Endothelial cell of umbilical vein (primary cell): ENCODE results near the gene FBLN2. TPM values are rescaled to one million over a fixed set of nuclear protein-coding genes. Genes with fewer than 3 reads are reported as not detected.

Source experiments
- BruUV-seq: library from RNA; stranded (reverse); fragments of 400-500 nt; replicated peaks from 2 replicates; lab custom pipeline; 2021; lab: Mats Ljungman, UMichigan
- CTCF ChIA-PET: fragments of 300-600, 350-600 bp; sonication (Branson Sonifier 250); formaldehyde crosslinking; loops from one replicate; lab custom pipeline; 2021; ENCODE audit warnings: antibody characterized with exemption, inconsistent platforms; lab: Charles Lee
- POLR2A ChIA-PET: fragments of 300-600, 350-600 bp; sonication (Branson Sonifier 250); formaldehyde crosslinking; loops from one replicate; lab custom pipeline; 2021; ENCODE audit warnings: antibody characterized with exemption, inconsistent platforms; lab: Charles Lee
- DNase-seq: peaks from one replicate; pipeline ENCODE4 v3.0.0-alpha.2; 2011; ENCODE audit warnings: low read depth, low spot score
- FAIRE-seq: peaks from 2 replicates; lab custom pipeline; 2011; peaks lifted over from hg19 to GRCh38; lab: Jason Lieb, UNC
- H2AFZ ChIP-seq: 2 replicates; pipeline ENCODE4 v1.6.0; 2012; ENCODE audit warnings: low read depth, low read length, control low read depth, inconsistent platforms
- H3K27ac ChIP-seq: 2 replicates; pipeline ENCODE4 v1.5.1; 2011; ENCODE audit warnings: low read depth, mild to moderate bottlenecking, control low read depth, low read length, moderate library complexity; ENCODE audit not compliant: insufficient read depth
- H3K27me3 ChIP-seq, 2 experiments: 2 replicates each; pipeline versions ENCODE4 v1.6.0 to v1.6.1; 2011; ENCODE audit warnings: low read length in 2 of 2, mixed read lengths in 1 of 2; ENCODE audit not compliant: control insufficient read depth in 2 of 2, insufficient read depth in 2 of 2
- H3K36me3 ChIP-seq, 2 experiments: 2 replicates in 1 of 2; 3 replicates in 1 of 2; pipeline ENCODE4 v1.5.1; 2011; ENCODE audit warnings: low read length in 2 of 2, mild to moderate bottlenecking in 1 of 2, moderate library complexity in 1 of 2; ENCODE audit not compliant: control insufficient read depth in 2 of 2, insufficient read depth in 2 of 2; ENCODE audit errors: extremely low read depth in 1 of 2
- H3K4me1 ChIP-seq: 3 replicates; pipeline ENCODE4 v1.5.1; 2011; ENCODE audit warnings: mild to moderate bottlenecking, low read length; ENCODE audit not compliant: control insufficient read depth, insufficient read depth; ENCODE audit errors: extremely low read depth
- H3K4me2 ChIP-seq: 2 replicates; pipeline ENCODE4 v1.6.1; 2011; ENCODE audit warnings: low read length, control low read depth, mixed read lengths; ENCODE audit not compliant: insufficient read depth
- H3K4me3 ChIP-seq, 3 experiments: fragments of 200-600 bp in 1 of 3; sonication (generic), shearing (Covaris generic) in 1 of 3; replicated peaks in 1 of 3; 2 replicates each; pipeline ENCODE4 v1.5.1; 2011 to 2016; ENCODE audit warnings: control low read depth in 3 of 3, low read length in 3 of 3, mild to moderate bottlenecking in 2 of 3, inconsistent platforms in 1 of 3, low read depth in 1 of 3, moderate library complexity in 1 of 3; ENCODE audit not compliant: insufficient read depth in 1 of 3
- H3K79me2 ChIP-seq: 2 replicates; pipeline ENCODE4 v1.6.0; 2012; ENCODE audit warnings: low read length, inconsistent platforms; ENCODE audit not compliant: control insufficient read depth, insufficient read depth
- H3K9ac ChIP-seq: replicated peaks from 2 replicates; pipeline ENCODE3; 2011; ENCODE audit warnings: low read length, control low read depth; ENCODE audit not compliant: insufficient read depth; ENCODE audit errors: extremely low read depth
- H3K9me1 ChIP-seq: replicated peaks from 3 replicates; pipeline ENCODE4 v1.6.0; 2011; ENCODE audit warnings: mild to moderate bottlenecking, low read length; ENCODE audit not compliant: control insufficient read depth, insufficient read depth; ENCODE audit errors: extremely low read depth
- H3K9me3 ChIP-seq: replicated peaks from 2 replicates; pipeline ENCODE4 v1.5.1; 2012; ENCODE audit warnings: low read length, inconsistent platforms; ENCODE audit not compliant: control insufficient read depth, insufficient read depth
- H4K20me1 ChIP-seq: replicated peaks from 2 replicates; pipeline ENCODE3; 2011; ENCODE audit warnings: mild to moderate bottlenecking, low read length; ENCODE audit not compliant: control insufficient read depth, insufficient read depth; ENCODE audit errors: extremely low read depth
- EZH2 ChIP-seq: IDR thresholded peaks from 2 replicates; pipeline ENCODE4 v1.6.1; 2012; ENCODE audit warnings: borderline replicate concordance, low read depth, mild to moderate bottlenecking, moderate library complexity, low read length, inconsistent platforms; ENCODE audit not compliant: severe bottlenecking
- JUN ChIP-seq: IDR thresholded peaks from 2 replicates; pipeline ENCODE4 v1.6.1; 2011; ENCODE audit warnings: borderline replicate concordance, low read depth; ENCODE audit not compliant: insufficient read length, insufficient read depth
- MAX ChIP-seq: IDR thresholded peaks from 2 replicates; pipeline ENCODE4 v1.6.1; 2011; ENCODE audit not compliant: insufficient read depth, insufficient read length
- MYC ChIP-seq: IDR thresholded peaks from one replicate; pipeline ENCODE4 v1.6.1; 2011; ENCODE audit warnings: mild to moderate bottlenecking, low read depth, low read length
- POLR2A ChIP-seq: IDR thresholded peaks from 2 replicates; pipeline ENCODE4 v1.6.1; 2012; ENCODE audit warnings: low read depth, mild to moderate bottlenecking, control low read depth, low read length
- POLR2AphosphoS5 ChIP-seq: IDR thresholded peaks from 2 replicates; pipeline ENCODE4 v1.6.1; 2012; ENCODE audit warnings: low read depth, mild to moderate bottlenecking, control low read depth, low read length, moderate library complexity; ENCODE audit not compliant: insufficient read depth
- dilution Hi-C: fragments of 300-500 bp; cut with MboI; formaldehyde crosslinking; loops from one replicate; pipeline ENCODE4 v1.15.0; 2019; ENCODE audit warnings: low sequenced_read_pairs; ENCODE audit not compliant: extremely low pct_ligation_motif_present
- intact Hi-C: fragments of 100-400 bp; cut with micrococcal nuclease; formaldehyde crosslinking; loops from one replicate; pipeline ENCODE4 v1.10.0; 2022
- polyA plus RNA-seq, 4 experiments: library from polyadenylated mRNA; depleted of rRNA in 3 of 4; stranded (reverse) in 3 of 4; unstranded in 1 of 4; fragments of >200 nt; gene quantifications; 2 replicates each; pipeline versions ENCODE4 v1.2.1 to v1.2.3, GENCODE V29; 2011 to 2012; ENCODE audit warnings: missing spikeins in 1 of 4
- total RNA-seq: library from RNA; stranded (reverse); gene quantifications from 2 replicates; pipeline ENCODE4 v1.2.3, GENCODE V29; 2021

FBLN2 gene
- total and polyA plus RNA-seq, 2 donors (not counting 3 experiments of a cell fraction or from before 2014, with no cell fraction given), result 1.4 to 1.9 TPM

GRCh38 chr3:13570391-13571194 is 21.7 kb downstream of the FBLN2 start:
- no peaks in the 10 kb centered on the region for H3K9me3 ChIP-seq
- H3K27ac ChIP-seq, result no peak overlapping the region
- no peaks in the 10 kb centered on the region for H3K79me2 ChIP-seq
- TF ChIP-seq MAX, result no peak
- TF ChIP-seq POLR2AphosphoS5, result no peak
- no peak for TF ChIP-seq POLR2A
- no peak for TF ChIP-seq EZH2
- TF ChIP-seq JUN, result no peak
- no peak for TF ChIP-seq MYC
- H3K9ac ChIP-seq, result no peak overlapping the region
- FAIRE-seq (no peak), DNase-seq (no peak)
- intact Hi-C loops (no loop called here), dilution Hi-C loops (no loop called here)
- no peak overlapping the region for H2AFZ ChIP-seq
- H3K36me3 ChIP-seq, result no peaks in the 10 kb centered on the region
- H3K9me1 ChIP-seq, result no peaks in the 10 kb centered on the region
- no peaks in the 10 kb centered on the region for H3K27me3 ChIP-seq
- no TSS peak for BruUV-seq
- H4K20me1 ChIP-seq, result no peaks in the 10 kb centered on the region
- no peaks in the 10 kb centered on the region for H3K4me1 ChIP-seq
- CTCF ChIA-PET, result no interaction called here
- H3K4me2 ChIP-seq, result no peak overlapping the region
- H3K4me3 ChIP-seq, result no peak overlapping the region
- POLR2A ChIA-PET, result no interaction called here

GRCh38 chr3:13571264-13571663 is 22.3 kb downstream of the FBLN2 start:
- no peaks in the 10 kb centered on the region for H3K9me1 ChIP-seq
- H3K4me2 ChIP-seq, result no peak overlapping the region
- CTCF ChIA-PET, result no interaction called here
- H3K9ac ChIP-seq, result no peak overlapping the region
- no peaks in the 10 kb centered on the region for H4K20me1 ChIP-seq
- H3K27me3 ChIP-seq, result no peaks in the 10 kb centered on the region
- POLR2A ChIA-PET, result no interaction called here
- H3K4me3 ChIP-seq, result no peak overlapping the region
- FAIRE-seq (no peak), DNase-seq (no peak)
- H3K36me3 ChIP-seq, result no peaks in the 10 kb centered on the region
- intact Hi-C loops, result no loop called here
- TF ChIP-seq POLR2A (no peak), MYC (no peak), JUN (no peak)
- no peak overlapping the region for H3K27ac ChIP-seq
- no peaks in the 10 kb centered on the region for H3K79me2 ChIP-seq
- no peak overlapping the region for H2AFZ ChIP-seq
- H3K4me1 ChIP-seq, result no peaks in the 10 kb centered on the region
- BruUV-seq, result no TSS peak
- dilution Hi-C loops, result no loop called here
- no peaks in the 10 kb centered on the region for H3K9me3 ChIP-seq
